Suprapubic skin (tissue), 4 donors: ENCODE measurements around the gene ACTR6. TPM values are rescaled to one million over a fixed set of nuclear protein-coding genes. Genes with fewer than 3 reads are reported as not detected.

Experiments used
- DNase-seq, 2 donors: peaks; one replicate each; pipeline ENCODE4 v3.0.0-alpha.2; 2019; ENCODE audit warnings: low spot score in 2 of 2
- H3K27ac ChIP-seq: fragments of 200-600 bp; sonication (generic); one replicate; pipeline ENCODE4 v1.5.1; 2019
- H3K27me3 ChIP-seq: fragments of 200-600 bp; sonication (generic); one replicate; pipeline ENCODE4 v1.5.1; 2019
- H3K36me3 ChIP-seq: fragments of 200-600 bp; sonication (generic); one replicate; pipeline ENCODE4 v1.5.1; 2019
- H3K4me1 ChIP-seq: fragments of 200-600 bp; sonication (generic); one replicate; pipeline ENCODE4 v1.5.1; 2019
- H3K4me3 ChIP-seq: fragments of 200-600 bp; sonication (generic); one replicate; pipeline ENCODE4 v1.5.1; 2019; ENCODE audit warnings: mild to moderate bottlenecking
- H3K9me3 ChIP-seq: fragments of 200-600 bp; sonication (generic); one replicate; pipeline ENCODE4 v1.5.1; 2019
- CTCF ChIP-seq, 2 donors: fragments of 200-600 bp in 1 of 2; fragments of 450-650 bp in 1 of 2; sonication (generic) in 1 of 2; IDR thresholded peaks; one replicate each; pipeline ENCODE4 v1.5.1; 2016 to 2019; ENCODE audit warnings: antibody characterized with exemption in 2 of 2, mild to moderate bottlenecking in 1 of 2, moderate library complexity in 1 of 2
- EP300 ChIP-seq: sonication (generic); formaldehyde crosslinking; IDR thresholded peaks from one replicate; pipeline ENCODE4 v1.6.1; 2017; ENCODE audit warnings: antibody characterized with exemption
- POLR2A ChIP-seq, 2 donors: fragments of 450-650 bp; IDR thresholded peaks; one replicate each; pipeline ENCODE4 v1.6.1; 2017; ENCODE audit warnings: antibody characterized with exemption in 2 of 2, mild to moderate bottlenecking in 2 of 2, moderate library complexity in 2 of 2
- POLR2AphosphoS5 ChIP-seq, 3 donors: sonication (generic); formaldehyde crosslinking; IDR thresholded peaks; one replicate each; pipeline ENCODE4 v1.6.1; 2017; ENCODE audit warnings: antibody characterized with exemption in 3 of 3
- WGBS: methylation state at CpG from one replicate; pipeline ENCODE4 v1.1.5; 2018; 5-methylcytosine and 5-hydroxymethylcytosine counted together
- total RNA-seq, 4 donors: library from RNA; depleted of rRNA; stranded (reverse); fragments of >200 nt; gene quantifications; one replicate each; pipeline ENCODE4 v1.1.0, GENCODE V29; 2016

ACTR6 gene
- total RNA-seq = 10 to 100 TPM; 10.6 to 36.6 (median 11.7) TPM

GRCh38 chr12:100200463-100201181 lies at the start of gene ACTR6:
Gene ACTR6, plus strand, starts transcription at chr12:100200815. Its CDS starts 37 bp downstream, at chr12:100200852.
- Histone ChIP-seq H3K36me3 (no peaks in the 10 kb centered on the region), H3K4me1 (peaks cover 31% of the 10 kb centered on the region), H3K9me3 (no peaks in the 10 kb centered on the region), H3K4me3 (peak within 1 kb of the TSS; percentile 73), H3K27ac (peak within 1 kb of the TSS; percentile 26), H3K27me3 (no peaks in the 10 kb centered on the region)
- WGBS = under 1% methylated on average over 38 of the region's 38 CpGs
- DNase-seq = peak; percentile 93 to 96
- peak in 1 of 3 donors; percentile 29 for TF ChIP-seq POLR2AphosphoS5 (IDR thresholded peaks at IDR 0.05)
- no peak for TF ChIP-seq CTCF (IDR thresholded peaks at IDR 0.05)

- Histone ChIP-seq H3K9me3 (no peaks in the 10 kb centered on the region), H3K36me3 (no peaks in the 10 kb centered on the region), H3K27me3 (no peaks in the 10 kb centered on the region), H3K4me3 (no peak overlapping the region), H3K4me1 (no peaks in the 10 kb centered on the region), H3K27ac (no peak overlapping the region)
- DNase-seq = peak in 1 of 2 donors; percentile 26
- WGBS = 100% methylated on average over 2 of the region's 2 CpGs
- TF ChIP-seq CTCF (IDR thresholded peaks at IDR 0.05) = no peak
- TF ChIP-seq POLR2AphosphoS5 (IDR thresholded peaks at IDR 0.05) = no peak
- no peak for TF ChIP-seq EP300
- TF ChIP-seq POLR2A (IDR thresholded peaks at IDR 0.05) = no peak
Observed at GRCh38 chr12:100151769-100152168, 48.8 kb upstream of the ACTR6 start.

- Histone ChIP-seq H3K36me3 (no peaks in the 10 kb centered on the region), H3K4me1 (no peaks in the 10 kb centered on the region), H3K9me3 (no peaks in the 10 kb centered on the region), H3K4me3 (no peak overlapping the region), H3K27ac (no peak overlapping the region), H3K27me3 (no peaks in the 10 kb centered on the region)
- DNase-seq = peak in 1 of 2 donors; percentile 52
- 91% methylated on average over 10 of the region's 10 CpGs for WGBS
- TF ChIP-seq POLR2AphosphoS5 (IDR thresholded peaks at IDR 0.05) (no peak), POLR2A (IDR thresholded peaks at IDR 0.05) (no peak), EP300 (no peak), CTCF (IDR thresholded peaks at IDR 0.05) (no peak)
Observed at GRCh38 chr12:100153131-100153530, 47.5 kb upstream of the ACTR6 start.

- no peaks in the 10 kb centered on the region for H3K36me3 ChIP-seq
- TF ChIP-seq CTCF (IDR thresholded peaks at IDR 0.05) = peak; percentile 37 to 76
- TF ChIP-seq POLR2AphosphoS5 (IDR thresholded peaks at IDR 0.05) = no peak
- no peaks in the 10 kb centered on the region for H3K9me3 ChIP-seq
- H3K4me3 ChIP-seq = no peak overlapping the region
- H3K4me1 ChIP-seq = no peaks in the 10 kb centered on the region
- DNase-seq = peak; percentile 79 to 81
- WGBS = 64% methylated on average over 11 of the region's 15 CpGs
- no peak overlapping the region for H3K27ac ChIP-seq
- H3K27me3 ChIP-seq = no peaks in the 10 kb centered on the region
Observed at GRCh38 chr12:100154474-100155247, 46.0 kb upstream of the ACTR6 start.

- Histone ChIP-seq H3K27ac (no peak overlapping the region), H3K27me3 (no peaks in the 10 kb centered on the region), H3K36me3 (no peaks in the 10 kb centered on the region), H3K9me3 (no peaks in the 10 kb centered on the region), H3K4me3 (no peak overlapping the region), H3K4me1 (no peaks in the 10 kb centered on the region)
- WGBS = 79% methylated on average over 9 of the region's 11 CpGs
- TF ChIP-seq CTCF (IDR thresholded peaks at IDR 0.05) = no peak
- TF ChIP-seq POLR2A (IDR thresholded peaks at IDR 0.05) = no peak
- no peak for TF ChIP-seq POLR2AphosphoS5 (IDR thresholded peaks at IDR 0.05)
- no peak for TF ChIP-seq EP300
- peak in 1 of 2 donors; percentile 70 for DNase-seq
Observed at GRCh38 chr12:100156731-100157426, 43.7 kb upstream of the ACTR6 start.
